ENCODE measurements around the gene RAB17. TPM values are rescaled to one million over a fixed set of nuclear protein-coding genes. Genes with fewer than 3 reads are reported as not detected.

The RAB17 gene
- total RNA-seq, 1 experiment from 2014 or later = 41.8 TPM

DNA sequence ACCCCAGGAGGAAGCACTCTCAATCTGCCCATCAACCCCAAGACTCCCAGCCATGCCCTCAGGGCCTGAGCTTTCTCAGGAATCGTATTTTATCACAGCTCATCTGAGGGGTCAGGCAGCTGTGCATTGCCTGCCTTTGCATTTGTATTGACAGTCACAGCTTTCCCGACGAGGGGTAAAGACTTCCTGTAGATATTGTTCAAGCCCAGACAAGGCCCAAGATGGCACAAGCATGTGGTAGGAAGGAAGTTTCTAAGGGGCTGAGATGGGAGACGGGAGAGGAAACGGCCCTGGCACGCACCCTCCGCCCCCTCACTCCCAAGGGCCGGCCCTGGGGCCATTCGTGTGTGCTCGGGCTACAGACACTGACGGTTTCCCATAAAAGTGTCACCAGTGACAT lies 58.4 kb downstream of the RAB17 start:
- Histone ChIP-seq H3K9me3 (ENCODE audit: control insufficient read depth in 1 of 2, insufficient read depth in 1 of 2, low read depth in 1 of 2, low read length in 2 of 2) (no peaks in the 10 kb centered on the region), H3K27me3 (ENCODE audit: insufficient read depth, low read length) (no peaks in the 10 kb centered on the region), H3K9me2 (ENCODE audit: insufficient read depth) (no peaks in the 10 kb centered on the region), H3K4me3 (replicated peaks in 1 of 2; ENCODE audit: low read depth in 1 of 2, low read length in 2 of 2) (no peak overlapping the region), H3K4me1 (ENCODE audit: control insufficient read depth in 1 of 2, insufficient read depth in 2 of 2, low read length in 2 of 2) (no peaks in the 10 kb centered on the region), H3K27ac (ENCODE audit: low read depth, low read length) (no peak overlapping the region), H3K79me2 (ENCODE audit: insufficient read depth, low read length) (no peaks in the 10 kb centered on the region), H3K4me2 (ENCODE audit: low read length) (no peak overlapping the region), H3K36me3 (ENCODE audit: control insufficient read depth in 1 of 2, insufficient read depth in 2 of 2, low read length in 2 of 2) (peaks cover 13 to 55% of the 10 kb centered on the region in 2 experiments), H3K9ac (ENCODE audit: low read length) (no peak overlapping the region), H4K20me1 (ENCODE audit: insufficient read depth) (no peaks in the 10 kb centered on the region), H2AFZ (ENCODE audit: low read depth, low read length, poor library complexity, severe bottlenecking) (no peak overlapping the region)
- no peak for TF ChIP-seq SRF (IDR thresholded peaks at IDR 0.05; ENCODE audit: low read depth)
- TF ChIP-seq, protein P1, sequence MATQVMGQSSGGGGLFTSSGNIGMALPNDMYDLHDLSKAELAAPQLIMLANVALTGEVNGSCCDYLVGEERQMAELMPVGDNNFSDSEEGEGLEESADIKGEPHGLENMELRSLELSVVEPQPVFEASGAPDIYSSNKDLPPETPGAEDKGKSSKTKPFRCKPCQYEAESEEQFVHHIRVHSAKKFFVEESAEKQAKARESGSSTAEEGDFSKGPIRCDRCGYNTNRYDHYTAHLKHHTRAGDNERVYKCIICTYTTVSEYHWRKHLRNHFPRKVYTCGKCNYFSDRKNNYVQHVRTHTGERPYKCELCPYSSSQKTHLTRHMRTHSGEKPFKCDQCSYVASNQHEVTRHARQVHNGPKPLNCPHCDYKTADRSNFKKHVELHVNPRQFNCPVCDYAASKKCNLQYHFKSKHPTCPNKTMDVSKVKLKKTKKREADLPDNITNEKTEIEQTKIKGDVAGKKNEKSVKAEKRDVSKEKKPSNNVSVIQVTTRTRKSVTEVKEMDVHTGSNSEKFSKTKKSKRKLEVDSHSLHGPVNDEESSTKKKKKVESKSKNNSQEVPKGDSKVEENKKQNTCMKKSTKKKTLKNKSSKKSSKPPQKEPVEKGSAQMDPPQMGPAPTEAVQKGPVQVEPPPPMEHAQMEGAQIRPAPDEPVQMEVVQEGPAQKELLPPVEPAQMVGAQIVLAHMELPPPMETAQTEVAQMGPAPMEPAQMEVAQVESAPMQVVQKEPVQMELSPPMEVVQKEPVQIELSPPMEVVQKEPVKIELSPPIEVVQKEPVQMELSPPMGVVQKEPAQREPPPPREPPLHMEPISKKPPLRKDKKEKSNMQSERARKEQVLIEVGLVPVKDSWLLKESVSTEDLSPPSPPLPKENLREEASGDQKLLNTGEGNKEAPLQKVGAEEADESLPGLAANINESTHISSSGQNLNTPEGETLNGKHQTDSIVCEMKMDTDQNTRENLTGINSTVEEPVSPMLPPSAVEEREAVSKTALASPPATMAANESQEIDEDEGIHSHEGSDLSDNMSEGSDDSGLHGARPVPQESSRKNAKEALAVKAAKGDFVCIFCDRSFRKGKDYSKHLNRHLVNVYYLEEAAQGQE (IDR thresholded peaks at IDR 0.05; ENCODE audit: low read depth) = no peak
- TF ChIP-seq, protein P2, sequence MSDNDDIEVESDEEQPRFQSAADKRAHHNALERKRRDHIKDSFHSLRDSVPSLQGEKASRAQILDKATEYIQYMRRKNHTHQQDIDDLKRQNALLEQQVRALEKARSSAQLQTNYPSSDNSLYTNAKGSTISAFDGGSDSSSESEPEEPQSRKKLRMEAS (IDR thresholded peaks at IDR 0.05) = no peak
- no peak for TF ChIP-seq ZFX (IDR thresholded peaks at IDR 0.05)
- no peak for TF ChIP-seq JUND (IDR thresholded peaks at IDR 0.05)
- TF ChIP-seq EZH2 (IDR thresholded peaks at IDR 0.05) = no peak
- TF ChIP-seq, protein P3, sequence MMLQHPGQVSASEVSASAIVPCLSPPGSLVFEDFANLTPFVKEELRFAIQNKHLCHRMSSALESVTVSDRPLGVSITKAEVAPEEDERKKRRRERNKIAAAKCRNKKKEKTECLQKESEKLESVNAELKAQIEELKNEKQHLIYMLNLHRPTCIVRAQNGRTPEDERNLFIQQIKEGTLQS (IDR thresholded peaks at IDR 0.05) = no peak
- no peak for TF ChIP-seq ELF1 (IDR thresholded peaks at IDR 0.05; ENCODE audit: borderline replicate concordance, low read depth)
- no peak for TF ChIP-seq SP1 (IDR thresholded peaks at IDR 0.05; ENCODE audit: low read depth)
- no peak for TF ChIP-seq CEBPB (IDR thresholded peaks at IDR 0.05; ENCODE audit: low read depth)
- TF ChIP-seq POLR2A (IDR thresholded peaks at IDR 0.05; ENCODE audit: borderline replicate concordance, extremely low read depth, insufficient read depth, insufficient read length) = no peak
- no peak for TF ChIP-seq POLR2AphosphoS5 (IDR thresholded peaks at IDR 0.05; ENCODE audit: low read depth, low read length)
- TF ChIP-seq RAD21 (IDR thresholded peaks at IDR 0.05; ENCODE audit: low read depth) = no peak
- no peak for TF ChIP-seq SIN3A (IDR thresholded peaks at IDR 0.05; ENCODE audit: low read depth)
- TF ChIP-seq ZNF274 (IDR thresholded peaks at IDR 0.05; ENCODE audit: low read depth, low read length) = no peak
- TF ChIP-seq EZH2phosphoT487 (IDR thresholded peaks at IDR 0.05; ENCODE audit: borderline replicate concordance) = no peak
- ATAC-seq (no peak), DNase-seq (ENCODE audit: low read depth, low spot score) (no peak)
- POLR2A ChIA-PET = no interaction called here
- intact Hi-C loops (cut with micrococcal nuclease) = no loop called here
- RAD21 ChIA-PET (ENCODE audit: low non-redundant PET in 1 of 2, low total read pairs in 2 of 2, uncharacterized antibody in 2 of 2, unreplicated experiment in 2 of 2) = no interaction called here
- CTCF ChIA-PET = interaction anchor here (1.1 kb wide), 1 partner anchor 19 kb away, joined by 3 read pairs; no protein-coding TSS in a partner anchor
- BruUV-seq (replicated peaks) = no TSS peak
